Measurements from ENCODE around the gene TLK2. TPM values are rescaled to one million over a fixed set of nuclear protein-coding genes. Genes with fewer than 3 reads are reported as not detected.
"Not testable (repeated sequence)": the region's sequence is repeated elsewhere in the genome, so short reads cannot be mapped to it uniquely, and the experiment has no call there.

TLK2 gene
- polyA plus RNA-seq, 1 experiment: 57.4 TPM

- DNase-seq (ENCODE audit: low read depth, low spot score); H3K4me3 ChIP-seq (ENCODE audit: low read depth, low read length); CTCF ChIA-PET; POLR2A ChIA-PET; H3K27ac ChIP-seq (ENCODE audit: low read depth, low read length); H3K9me3 ChIP-seq (ENCODE audit: control insufficient read depth, insufficient read depth, low read length); H3K27me3 ChIP-seq (ENCODE audit: control insufficient read depth, insufficient read depth, low read length): not testable (repeated sequence)
Measured at GRCh38 chr17:62516376-62516775, 37.8 kb downstream of the TLK2 start.

GRCh38 chr17:62521295-62521694, 42.7 kb downstream of the TLK2 start:
- CTCF ChIA-PET; H3K9me3 ChIP-seq (ENCODE audit: control insufficient read depth, insufficient read depth, low read length); H3K27ac ChIP-seq (ENCODE audit: low read depth, low read length); H3K4me3 ChIP-seq (ENCODE audit: low read depth, low read length); DNase-seq (ENCODE audit: low read depth, low spot score); POLR2A ChIA-PET; H3K27me3 ChIP-seq (ENCODE audit: control insufficient read depth, insufficient read depth, low read length): not testable (repeated sequence)

- POLR2A ChIA-PET; DNase-seq (ENCODE audit: low read depth, low spot score); H3K27ac ChIP-seq (ENCODE audit: low read depth, low read length); H3K9me3 ChIP-seq (ENCODE audit: control insufficient read depth, insufficient read depth, low read length); CTCF ChIA-PET; H3K4me3 ChIP-seq (ENCODE audit: low read depth, low read length); H3K27me3 ChIP-seq (ENCODE audit: control insufficient read depth, insufficient read depth, low read length): not testable (repeated sequence)
Measured at GRCh38 chr17:62524077-62524476, 45.5 kb downstream of the TLK2 start.

- H3K27me3 ChIP-seq (ENCODE audit: control insufficient read depth, insufficient read depth, low read length); H3K4me3 ChIP-seq (ENCODE audit: low read depth, low read length); H3K27ac ChIP-seq (ENCODE audit: low read depth, low read length); DNase-seq (ENCODE audit: low read depth, low spot score); H3K9me3 ChIP-seq (ENCODE audit: control insufficient read depth, insufficient read depth, low read length); POLR2A ChIA-PET; CTCF ChIA-PET: not testable (repeated sequence)
Measured at GRCh38 chr17:62525317-62525716, 46.7 kb downstream of the TLK2 start.

GRCh38 chr17:62530936-62531335, 52.3 kb downstream of the TLK2 start:
- H3K9me3 ChIP-seq (ENCODE audit: control insufficient read depth, insufficient read depth, low read length); H3K27me3 ChIP-seq (ENCODE audit: control insufficient read depth, insufficient read depth, low read length); H3K27ac ChIP-seq (ENCODE audit: low read depth, low read length); CTCF ChIA-PET; DNase-seq (ENCODE audit: low read depth, low spot score); POLR2A ChIA-PET; H3K4me3 ChIP-seq (ENCODE audit: low read depth, low read length): not testable (repeated sequence)

GRCh38 chr17:62536557-62536956, 57.9 kb downstream of the TLK2 start:
- POLR2A ChIA-PET; H3K9me3 ChIP-seq (ENCODE audit: control insufficient read depth, insufficient read depth, low read length); H3K27me3 ChIP-seq (ENCODE audit: control insufficient read depth, insufficient read depth, low read length); H3K27ac ChIP-seq (ENCODE audit: low read depth, low read length); H3K4me3 ChIP-seq (ENCODE audit: low read depth, low read length); CTCF ChIA-PET; DNase-seq (ENCODE audit: low read depth, low spot score): not testable (repeated sequence)

GRCh38 chr17:62541073-62541472, 62.4 kb downstream of the TLK2 start:
- DNase-seq (ENCODE audit: low read depth, low spot score); H3K4me3 ChIP-seq (ENCODE audit: low read depth, low read length); CTCF ChIA-PET; POLR2A ChIA-PET; H3K27ac ChIP-seq (ENCODE audit: low read depth, low read length); H3K9me3 ChIP-seq (ENCODE audit: control insufficient read depth, insufficient read depth, low read length); H3K27me3 ChIP-seq (ENCODE audit: control insufficient read depth, insufficient read depth, low read length): not testable (repeated sequence)

- H3K27me3 ChIP-seq (ENCODE audit: control insufficient read depth, insufficient read depth, low read length); H3K4me3 ChIP-seq (ENCODE audit: low read depth, low read length); DNase-seq (ENCODE audit: low read depth, low spot score); H3K9me3 ChIP-seq (ENCODE audit: control insufficient read depth, insufficient read depth, low read length); POLR2A ChIA-PET; H3K27ac ChIP-seq (ENCODE audit: low read depth, low read length): not testable (repeated sequence)
- CTCF ChIA-PET: interaction anchor here (0.7 kb wide), 1 partner anchor 9 kb away, joined by 3 read pairs; no protein-coding TSS in a partner anchor
Measured at GRCh38 chr17:62543278-62543775, 64.7 kb downstream of the TLK2 start.

- POLR2A ChIA-PET; H3K9me3 ChIP-seq (ENCODE audit: control insufficient read depth, insufficient read depth, low read length); H3K4me3 ChIP-seq (ENCODE audit: low read depth, low read length); DNase-seq (ENCODE audit: low read depth, low spot score); H3K27ac ChIP-seq (ENCODE audit: low read depth, low read length); CTCF ChIA-PET; H3K27me3 ChIP-seq (ENCODE audit: control insufficient read depth, insufficient read depth, low read length): not testable (repeated sequence)
Measured at GRCh38 chr17:62546066-62546465, 67.4 kb downstream of the TLK2 start.

Measured in AG04450 (cell line).